OCI-LY3 (cell line): ENCODE results near the gene DNAJC24.

Experiments used
- CTCF ChIP-seq: fragments of 200-600, 300-600 bp; sonication (generic); IDR thresholded peaks from 2 replicates; pipeline ENCODE4 v1.5.1; 2014; ENCODE audit warnings: antibody characterized with exemption, low read length, low read depth
- EZH2phosphoT487 ChIP-seq: fragments of 200-600 bp; shearing (Covaris generic); IDR thresholded peaks from 2 replicates; pipeline ENCODE4 v1.6.1; 2018; ENCODE audit warnings: antibody characterized with exemption, mixed run types, low read depth

- TF ChIP-seq CTCF (no peak), EZH2phosphoT487 (no peak)
Observed at GRCh38 chr11:31361743-31362142, 7.9 kb upstream of the DNAJC24 start.
